ENCODE measurements around the gene HSP90B1. TPM values are rescaled to one million over a fixed set of nuclear protein-coding genes. Genes with fewer than 3 reads are reported as not detected.

Gene HSP90B1
- total and polyA plus RNA-seq, 2 donors from 2014 or later, result 521 to 806 TPM

GRCh38 chr12:103924761-103925641 is 5.2 kb upstream of the HSP90B1 start:
- Histone ChIP-seq H3K9ac (ENCODE audit: low read length in 3 of 3) (no peak overlapping the region), H3K4me3 (ENCODE audit: low read length in 3 of 3) (no peak overlapping the region), H3K27ac (ENCODE audit: low read depth in 2 of 2, low read length in 2 of 2) (no peak overlapping the region), H3K4me1 (ENCODE audit: control insufficient read depth in 2 of 3, insufficient read depth in 2 of 3, low read depth in 1 of 3, low read length in 3 of 3) (no peaks in the 10 kb centered on the region), H3K9me3 (ENCODE audit: control insufficient read depth in 2 of 3, insufficient read depth in 1 of 3, low read length in 3 of 3) (no peaks in the 10 kb centered on the region), H3K27me3 (ENCODE audit: control insufficient read depth, insufficient read depth, low read length) (no peaks in the 10 kb centered on the region), H3K36me3 (ENCODE audit: control insufficient read depth in 2 of 3, insufficient read depth in 3 of 3, low read length in 3 of 3) (no peaks in the 10 kb centered on the region)
- FAIRE-seq (no peak), DNase-seq (no peak)
- intact Hi-C loops (cut with DNase I), result no loop called here
- no peak for TF ChIP-seq CTCF (IDR thresholded peaks at IDR 0.05; ENCODE audit: borderline replicate concordance, extremely low read depth, insufficient read depth)

GRCh38 chr12:103928682-103929045 is 1.5 kb upstream of the HSP90B1 start:
- peak overlapping the region; percentile 63 to 86 (median 78) for H3K9ac ChIP-seq (ENCODE audit: low read length in 3 of 3)

DNA sequence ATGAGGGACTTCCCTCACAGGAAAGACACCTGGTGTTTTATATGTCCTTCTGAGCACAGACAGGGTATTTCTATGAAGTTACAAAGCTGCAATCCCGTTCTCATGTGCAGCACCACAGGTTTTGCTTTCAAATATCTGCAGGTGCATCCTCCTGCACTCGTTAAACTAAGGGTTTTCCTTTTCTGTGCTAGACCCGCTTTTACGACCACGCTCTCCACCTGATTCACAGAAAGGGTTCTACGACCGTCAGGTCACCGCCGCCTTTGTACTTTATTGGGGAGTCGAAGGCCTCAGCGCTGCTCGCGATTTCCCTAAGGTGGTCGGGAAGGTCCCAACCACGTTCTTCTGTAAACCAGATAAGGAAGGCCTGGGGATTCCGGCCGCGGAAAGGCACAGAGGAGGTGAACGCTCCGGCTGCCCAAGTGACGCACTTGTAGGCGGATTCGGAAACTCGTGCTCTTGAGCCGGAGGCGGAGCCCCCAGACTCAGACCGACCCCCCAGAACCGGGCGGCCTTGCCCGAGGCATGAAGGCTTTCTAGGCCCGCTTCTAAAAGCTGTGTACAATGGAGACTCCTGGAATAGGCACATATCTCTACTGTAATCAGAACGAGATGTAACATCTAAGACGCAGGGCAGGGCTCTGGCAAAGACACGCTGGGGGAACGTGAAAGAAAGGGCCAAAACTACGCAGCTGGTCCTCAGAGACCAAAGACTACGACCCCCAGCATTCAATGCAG is 995 bp upstream of the HSP90B1 start:
- DNase-seq, result peak; percentile 92 to 96 (median 96)
- intact Hi-C loops (cut with DNase I), result no loop called here
- no peak for FAIRE-seq

More at GRCh38 chr12:103928682-103929045, 1.5 kb upstream of the HSP90B1 start:
- intact Hi-C loops (cut with DNase I), result no loop called here
- H3K9me3 ChIP-seq (ENCODE audit: control insufficient read depth in 2 of 3, insufficient read depth in 1 of 3, low read length in 3 of 3), result no peaks in the 10 kb centered on the region
- peak overlapping the region; percentile 86 to 92 (median 86) for H3K4me3 ChIP-seq (ENCODE audit: low read length in 3 of 3)
- peak overlapping the region; percentile 92 to 99 for H3K27ac ChIP-seq (ENCODE audit: low read depth in 2 of 2, low read length in 2 of 2)
- no peak for TF ChIP-seq CTCF (IDR thresholded peaks at IDR 0.05; ENCODE audit: borderline replicate concordance, extremely low read depth, insufficient read depth)
- DNase-seq (peak in 2 of 5 donors; percentile 42), FAIRE-seq (no peak)
- peaks cover 0 to 21% (median 13%) of the 10 kb centered on the region in 3 donors for H3K4me1 ChIP-seq (ENCODE audit: control insufficient read depth in 2 of 3, insufficient read depth in 2 of 3, low read depth in 1 of 3, low read length in 3 of 3)
- no peaks in the 10 kb centered on the region for H3K27me3 ChIP-seq (ENCODE audit: control insufficient read depth, insufficient read depth, low read length)
- H3K36me3 ChIP-seq (ENCODE audit: control insufficient read depth in 2 of 3, insufficient read depth in 3 of 3, low read length in 3 of 3), result peaks cover 0 to 15% (median 7%) of the 10 kb centered on the region in 3 donors

More for the DNA sequence above, 995 bp upstream of the HSP90B1 start:
- Histone ChIP-seq H3K9me3 (ENCODE audit: control insufficient read depth in 2 of 3, insufficient read depth in 1 of 3, low read length in 3 of 3) (no peaks in the 10 kb centered on the region), H3K27ac (ENCODE audit: low read depth in 2 of 2, low read length in 2 of 2) (peak overlapping the region; percentile 92 to 99), H3K36me3 (ENCODE audit: control insufficient read depth in 2 of 3, insufficient read depth in 3 of 3, low read length in 3 of 3) (peaks cover 1 to 20% (median 13%) of the 10 kb centered on the region in 3 donors), H3K4me1 (ENCODE audit: control insufficient read depth in 2 of 3, insufficient read depth in 2 of 3, low read depth in 1 of 3, low read length in 3 of 3) (peaks cover 0 to 21% (median 17%) of the 10 kb centered on the region in 3 donors), H3K9ac (ENCODE audit: low read length in 3 of 3) (peak overlapping the region; percentile 63 to 86 (median 78)), H3K27me3 (ENCODE audit: control insufficient read depth, insufficient read depth, low read length) (no peaks in the 10 kb centered on the region), H3K4me3 (ENCODE audit: low read length in 3 of 3) (peak overlapping the region; percentile 86 to 92 (median 86))
- TF ChIP-seq CTCF (IDR thresholded peaks at IDR 0.05; ENCODE audit: borderline replicate concordance, extremely low read depth, insufficient read depth), result no peak
